Measurements from ENCODE around the gene HSPA12A. TPM values are rescaled to one million over a fixed set of nuclear protein-coding genes. Genes with fewer than 3 reads are reported as not detected.

The HSPA12A gene
- total RNA-seq, 4 donors from 2014 or later = 2.6 to 15.7 (median 6.8) TPM

DNA sequence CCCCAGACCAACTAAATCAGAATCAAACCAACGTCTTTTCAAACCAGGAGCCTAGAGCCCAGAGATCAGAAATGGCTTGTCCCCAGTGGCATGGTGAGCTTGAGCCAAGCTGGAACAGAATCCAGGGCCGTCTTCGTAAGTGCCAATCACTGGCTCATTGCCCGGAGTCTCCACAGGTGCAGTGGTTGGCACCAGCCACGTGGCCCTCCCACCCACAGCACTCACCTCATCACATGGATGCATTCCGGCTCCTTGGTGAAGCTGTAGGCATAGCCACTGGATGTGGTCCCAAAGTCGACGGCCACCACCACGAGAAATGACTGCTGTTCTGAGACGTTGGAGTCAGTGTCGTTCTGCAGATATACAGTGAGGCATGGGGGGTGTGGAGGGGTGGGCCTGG, 37.4 kb downstream of the HSPA12A start:
- Histone ChIP-seq H3K9me3 (no peaks in the 10 kb centered on the region), H3K27me3 (no peaks in the 10 kb centered on the region), H3K36me3 (no peaks in the 10 kb centered on the region), H3K4me1 (no peaks in the 10 kb centered on the region), H3K27ac (no peak overlapping the region), H3K4me3 (no peak overlapping the region)
- TF ChIP-seq POLR2A (IDR thresholded peaks at IDR 0.05) = no peak
- TF ChIP-seq, protein P1, sequence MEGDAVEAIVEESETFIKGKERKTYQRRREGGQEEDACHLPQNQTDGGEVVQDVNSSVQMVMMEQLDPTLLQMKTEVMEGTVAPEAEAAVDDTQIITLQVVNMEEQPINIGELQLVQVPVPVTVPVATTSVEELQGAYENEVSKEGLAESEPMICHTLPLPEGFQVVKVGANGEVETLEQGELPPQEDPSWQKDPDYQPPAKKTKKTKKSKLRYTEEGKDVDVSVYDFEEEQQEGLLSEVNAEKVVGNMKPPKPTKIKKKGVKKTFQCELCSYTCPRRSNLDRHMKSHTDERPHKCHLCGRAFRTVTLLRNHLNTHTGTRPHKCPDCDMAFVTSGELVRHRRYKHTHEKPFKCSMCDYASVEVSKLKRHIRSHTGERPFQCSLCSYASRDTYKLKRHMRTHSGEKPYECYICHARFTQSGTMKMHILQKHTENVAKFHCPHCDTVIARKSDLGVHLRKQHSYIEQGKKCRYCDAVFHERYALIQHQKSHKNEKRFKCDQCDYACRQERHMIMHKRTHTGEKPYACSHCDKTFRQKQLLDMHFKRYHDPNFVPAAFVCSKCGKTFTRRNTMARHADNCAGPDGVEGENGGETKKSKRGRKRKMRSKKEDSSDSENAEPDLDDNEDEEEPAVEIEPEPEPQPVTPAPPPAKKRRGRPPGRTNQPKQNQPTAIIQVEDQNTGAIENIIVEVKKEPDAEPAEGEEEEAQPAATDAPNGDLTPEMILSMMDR (IDR thresholded peaks at IDR 0.05) = no peak
- DNase-seq = no peak

DNA sequence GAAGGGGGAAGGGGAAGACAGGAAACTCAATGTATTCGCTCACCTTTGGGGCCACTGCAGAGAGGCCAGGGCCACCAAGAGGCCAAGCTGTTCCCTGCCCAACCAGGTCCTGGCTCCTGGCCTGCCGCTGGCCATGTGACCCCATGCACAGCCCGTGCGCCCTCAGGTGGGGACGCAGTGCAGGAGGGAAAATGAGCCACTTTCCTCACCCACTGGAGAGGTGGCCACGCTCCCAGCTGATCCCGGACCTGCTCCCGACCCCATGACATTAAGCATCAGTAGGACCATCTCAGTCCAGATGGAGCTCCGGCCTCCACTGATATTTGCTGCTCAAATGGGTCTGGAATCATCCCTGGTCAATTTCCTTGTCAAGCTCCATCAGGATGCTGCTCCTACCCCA, 40.2 kb downstream of the HSPA12A start:
- H3K36me3 ChIP-seq = no peaks in the 10 kb centered on the region
- no peaks in the 10 kb centered on the region for H3K27me3 ChIP-seq
- TF ChIP-seq, protein P1 (IDR thresholded peaks at IDR 0.05) = no peak
- no peaks in the 10 kb centered on the region for H3K4me1 ChIP-seq
- no peak for DNase-seq
- H3K9me3 ChIP-seq = no peaks in the 10 kb centered on the region
- no peak overlapping the region for H3K27ac ChIP-seq
- H3K4me3 ChIP-seq = no peak overlapping the region

DNA sequence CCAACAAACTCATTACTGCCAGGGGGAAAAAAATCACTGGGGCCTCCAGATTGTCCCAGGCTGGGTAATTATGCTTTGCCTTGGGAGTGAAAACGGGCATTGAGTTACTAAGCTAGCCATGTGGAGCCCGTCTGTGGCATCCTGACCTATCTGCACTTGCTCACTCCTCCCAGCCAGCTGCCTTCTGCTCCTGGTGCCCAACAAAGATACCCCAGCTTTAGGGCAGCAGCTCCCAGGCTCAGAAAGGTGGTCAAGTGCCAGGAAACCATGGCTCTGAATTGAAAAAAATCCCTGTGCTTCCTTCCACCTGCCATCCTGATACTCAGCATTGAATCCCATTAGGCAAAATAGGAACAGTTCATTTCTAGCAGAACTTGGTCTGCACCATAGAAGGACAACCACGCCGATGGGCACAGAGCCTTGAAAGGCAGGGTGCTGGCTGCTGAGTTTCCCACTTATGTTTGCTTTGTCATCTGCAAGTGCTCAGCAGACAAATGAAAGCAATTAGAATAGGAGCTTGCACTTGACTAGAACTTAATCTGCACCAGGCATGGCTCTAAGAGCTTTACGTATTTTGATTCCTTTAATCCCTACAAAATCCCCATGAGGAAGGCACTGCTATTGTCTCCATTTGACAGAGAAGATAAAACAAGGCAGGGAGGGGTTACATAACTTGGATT, 42.8 kb downstream of the HSPA12A start:
- DNase-seq = no peak
- Histone ChIP-seq H3K4me1 (no peaks in the 10 kb centered on the region), H3K4me3 (no peak overlapping the region), H3K27me3 (no peaks in the 10 kb centered on the region), H3K36me3 (no peaks in the 10 kb centered on the region), H3K27ac (no peak overlapping the region), H3K9me3 (no peaks in the 10 kb centered on the region)
- TF ChIP-seq POLR2A (IDR thresholded peaks at IDR 0.05) = no peak
- TF ChIP-seq, protein P1 (IDR thresholded peaks at IDR 0.05) = no peak

DNA sequence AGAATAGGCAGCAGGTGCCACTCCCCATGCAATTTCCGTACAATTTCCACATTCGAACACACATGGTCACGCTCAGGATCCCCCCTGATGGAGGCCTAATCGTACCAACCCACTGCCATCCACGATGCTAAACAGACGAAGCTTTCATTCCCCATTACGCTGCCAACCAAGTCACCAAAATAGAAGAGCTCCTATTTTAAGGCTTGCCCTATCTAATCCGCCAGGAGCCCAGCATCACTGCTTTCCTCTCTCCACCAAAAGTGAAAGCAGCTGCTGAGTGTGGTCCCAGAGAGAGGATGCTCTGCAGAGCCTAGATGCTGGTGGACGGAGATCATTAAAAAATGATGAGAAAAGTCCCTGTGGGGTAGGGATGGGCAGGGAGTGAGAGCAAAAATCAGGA, 43.3 kb downstream of the HSPA12A start:
- Histone ChIP-seq H3K36me3 (no peaks in the 10 kb centered on the region), H3K27ac (no peak overlapping the region), H3K4me3 (no peak overlapping the region), H3K4me1 (no peaks in the 10 kb centered on the region), H3K9me3 (no peaks in the 10 kb centered on the region), H3K27me3 (no peaks in the 10 kb centered on the region)
- TF ChIP-seq POLR2A (IDR thresholded peaks at IDR 0.05) = no peak
- TF ChIP-seq, protein P1 (IDR thresholded peaks at IDR 0.05) = no peak
- DNase-seq = no peak

DNA sequence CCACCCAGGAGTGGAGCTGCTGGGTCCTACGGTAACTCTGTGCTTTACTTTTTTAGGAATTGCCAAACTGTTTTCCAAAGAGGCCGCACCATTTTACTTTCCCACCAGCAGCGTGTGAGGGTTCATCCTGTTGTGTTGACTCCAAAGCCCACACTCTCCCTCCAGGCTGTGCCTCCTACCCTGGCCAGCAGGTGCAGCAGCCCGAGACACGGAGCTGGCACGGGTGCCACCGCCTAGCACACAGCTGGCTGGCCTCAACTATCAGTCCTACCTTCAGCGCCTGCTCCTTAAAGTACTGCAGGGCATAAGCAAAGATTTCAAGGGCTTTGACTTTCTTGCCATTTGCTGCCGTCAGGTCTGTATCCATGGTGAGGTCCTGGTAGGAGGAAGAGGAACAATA, 44.0 kb downstream of the HSPA12A start:
- Histone ChIP-seq H3K9me3 (no peaks in the 10 kb centered on the region), H3K27ac (no peak overlapping the region), H3K4me3 (no peak overlapping the region), H3K27me3 (no peaks in the 10 kb centered on the region), H3K4me1 (no peaks in the 10 kb centered on the region), H3K36me3 (no peaks in the 10 kb centered on the region)
- DNase-seq = no peak
- TF ChIP-seq, protein P1 (IDR thresholded peaks at IDR 0.05) = no peak
- TF ChIP-seq POLR2A (IDR thresholded peaks at IDR 0.05) = no peak

DNA sequence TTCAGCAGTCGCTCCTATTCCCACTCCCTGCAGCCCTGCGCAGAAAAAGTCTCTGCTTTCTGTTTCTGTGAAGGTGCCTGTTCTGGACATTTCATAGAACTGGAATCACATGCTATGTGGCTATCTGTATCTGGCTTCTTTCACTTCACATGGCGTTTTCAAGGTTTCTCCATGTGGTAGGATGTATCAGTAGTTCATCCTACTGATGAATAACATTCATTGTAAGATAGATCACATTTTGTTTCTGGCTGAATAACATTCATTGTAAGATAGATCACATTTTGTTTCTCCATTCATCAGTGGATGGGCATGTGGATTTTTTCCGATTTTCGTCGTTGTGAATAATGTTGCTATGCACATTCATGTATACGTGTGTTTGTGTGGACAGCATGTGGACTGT, 44.5 kb downstream of the HSPA12A start:
- TF ChIP-seq, protein P1 (IDR thresholded peaks at IDR 0.05) = no peak
- TF ChIP-seq POLR2A (IDR thresholded peaks at IDR 0.05) = no peak
- Histone ChIP-seq H3K27ac (no peak overlapping the region), H3K4me1 (no peaks in the 10 kb centered on the region), H3K36me3 (no peaks in the 10 kb centered on the region), H3K4me3 (no peak overlapping the region), H3K27me3 (no peaks in the 10 kb centered on the region), H3K9me3 (no peaks in the 10 kb centered on the region)
- no peak for DNase-seq

All from Peyer's patch (tissue), 4 donors.